GM18511 (cell line): ENCODE results near the gene MRM1.

Experiments used
- ATAC-seq: cut with Tn5 transposase; IDR thresholded peaks from one replicate; pipeline ENCODE4 v1.9.1; 2021; ENCODE audit warnings: mild to moderate bottlenecking, moderate library complexity; ENCODE audit not compliant: unreplicated experiment

MRM1 gene

GRCh38 chr17:36629252-36629847 is 28.0 kb downstream of the MRM1 start:
- no peak for ATAC-seq

DNA sequence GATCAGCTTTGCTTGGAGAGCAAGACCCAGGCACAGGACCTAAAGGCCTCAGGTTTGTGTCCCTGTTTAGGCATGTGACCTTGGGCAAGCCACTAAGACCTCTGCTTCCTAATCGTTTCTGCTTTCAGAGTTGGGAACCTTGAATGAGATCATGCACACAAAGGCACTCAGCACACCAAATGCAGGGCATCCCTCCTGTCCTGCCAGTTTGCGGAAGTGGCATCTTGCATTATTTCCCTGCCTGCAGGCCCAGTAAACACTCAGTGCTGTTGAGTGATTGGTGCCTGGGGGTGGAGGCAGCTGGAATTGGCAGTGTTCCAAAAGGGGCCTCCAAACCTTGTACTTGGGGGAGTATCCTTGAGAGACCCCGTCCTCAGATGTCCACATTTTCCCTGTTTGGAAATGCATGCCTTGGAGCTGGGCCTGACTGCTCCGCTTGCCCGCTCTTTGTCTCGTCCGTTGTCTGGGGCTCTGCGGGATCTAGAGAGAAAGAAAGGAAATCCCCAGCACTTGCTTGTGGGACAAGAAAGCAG is 28.7 kb downstream of the MRM1 start:
- no peak for ATAC-seq

DNA sequence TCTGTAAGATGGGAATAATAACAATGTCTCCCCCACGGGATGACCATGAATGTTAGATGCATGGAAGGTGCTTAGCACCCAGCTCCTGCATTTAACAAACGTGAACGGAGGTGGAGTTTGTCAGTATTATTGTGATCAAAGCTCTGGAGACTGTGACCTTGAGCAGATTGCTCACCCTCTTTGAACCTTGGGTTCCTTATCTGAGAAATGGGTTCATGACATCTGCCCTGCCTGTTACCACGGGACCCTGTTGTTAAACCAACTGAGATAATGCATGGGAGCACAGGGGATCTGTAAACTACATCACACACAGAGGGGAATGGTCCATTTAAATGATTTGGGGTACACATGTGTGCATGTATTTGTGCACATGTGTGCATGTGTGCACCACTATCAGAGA is 29.6 kb downstream of the MRM1 start:
- ATAC-seq, result no peak

GRCh38 chr17:36632916-36633771 is 31.8 kb downstream of the MRM1 start:
- no peak for ATAC-seq

- no peak for ATAC-seq
Measured at GRCh38 chr17:36640346-36640745, 39.0 kb downstream of the MRM1 start.

GRCh38 chr17:36640836-36641235 is 39.5 kb downstream of the MRM1 start:
- no peak for ATAC-seq

- ATAC-seq, result no peak
Measured at GRCh38 chr17:36641331-36641876, 40.0 kb downstream of the MRM1 start.

- ATAC-seq, result no peak
Measured at GRCh38 chr17:36641877-36642845, 40.8 kb downstream of the MRM1 start.

GRCh38 chr17:36643086-36643685 is 41.8 kb downstream of the MRM1 start:
- ATAC-seq, result no peak

- no peak for ATAC-seq
Measured at GRCh38 chr17:36645422-36645821, 44.0 kb downstream of the MRM1 start.

DNA sequence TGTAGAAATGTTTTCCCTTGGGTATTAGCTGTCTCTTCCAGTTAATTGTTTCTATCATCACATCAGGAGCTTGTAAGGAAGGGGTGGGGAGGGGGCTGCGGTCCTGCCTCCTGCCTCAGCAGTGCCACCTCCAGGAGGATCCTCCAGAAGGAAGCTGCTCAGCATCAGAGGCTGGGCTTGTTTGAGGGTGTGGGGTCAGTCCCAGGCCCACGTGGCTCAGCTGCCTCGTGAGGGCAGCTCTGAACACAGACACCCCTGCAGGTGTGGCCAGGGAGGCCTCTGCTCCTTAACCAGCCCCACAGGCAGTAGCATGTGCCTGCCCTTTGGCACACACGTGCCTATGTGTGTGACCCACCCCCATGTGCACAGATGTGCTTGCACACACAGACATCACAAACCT is 46.3 kb downstream of the MRM1 start:
- no peak for ATAC-seq

DNA sequence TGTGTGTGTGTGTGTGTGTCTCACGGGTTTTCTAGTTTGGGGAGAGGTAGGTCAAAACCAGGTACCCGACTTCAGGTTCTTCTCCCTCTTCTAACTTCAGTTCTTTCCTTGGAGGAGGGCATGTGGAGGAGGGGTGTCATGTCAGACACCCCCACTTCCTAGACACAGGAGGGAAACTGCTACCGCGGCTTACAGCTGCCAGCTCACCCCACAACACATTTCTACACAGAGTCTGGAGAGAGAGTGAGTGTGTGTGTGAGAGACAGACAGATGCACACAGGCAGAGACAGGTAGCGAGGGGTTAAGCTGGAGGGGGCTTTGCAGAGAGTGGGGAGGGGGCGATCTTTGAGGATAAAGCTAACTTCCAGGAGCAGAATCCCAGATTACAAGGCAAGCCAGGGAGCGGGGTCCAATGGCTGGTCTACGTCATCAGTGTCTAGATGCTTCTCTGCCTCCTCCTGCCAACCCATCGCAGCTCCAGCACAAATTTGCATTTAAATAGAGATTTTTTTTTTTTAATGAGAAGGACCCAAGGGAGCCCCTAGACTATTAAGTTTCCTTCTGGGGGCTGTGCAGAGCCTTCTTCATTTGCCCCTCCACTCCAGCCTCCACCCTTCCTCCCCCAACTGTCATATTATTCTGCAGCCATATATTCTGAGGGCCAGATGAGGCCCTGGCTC is 48.9 kb downstream of the MRM1 start:
- no peak for ATAC-seq

DNA sequence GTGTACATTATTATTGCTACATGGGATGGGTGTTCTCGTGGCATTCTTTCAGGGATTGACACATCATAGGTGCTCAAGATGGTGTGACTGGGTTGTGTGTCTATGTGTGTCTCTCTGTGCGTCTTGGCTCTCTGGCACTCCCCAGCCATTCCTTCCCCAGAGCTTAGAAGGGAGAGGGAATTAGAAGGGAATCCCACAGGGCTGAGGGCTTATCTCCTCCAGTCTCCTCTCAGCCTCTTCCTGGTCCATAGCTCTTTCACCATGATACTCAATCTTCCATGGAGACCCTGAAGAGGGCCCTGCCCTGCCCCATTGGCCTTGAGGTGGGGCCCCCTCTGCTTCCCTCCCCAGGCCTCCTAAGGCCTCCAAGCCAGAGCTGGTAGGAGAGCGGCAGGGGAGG is 52.0 kb downstream of the MRM1 start:
- no peak for ATAC-seq

GRCh38 chr17:36653856-36654255 is 52.5 kb downstream of the MRM1 start:
- ATAC-seq, result no peak

DNA sequence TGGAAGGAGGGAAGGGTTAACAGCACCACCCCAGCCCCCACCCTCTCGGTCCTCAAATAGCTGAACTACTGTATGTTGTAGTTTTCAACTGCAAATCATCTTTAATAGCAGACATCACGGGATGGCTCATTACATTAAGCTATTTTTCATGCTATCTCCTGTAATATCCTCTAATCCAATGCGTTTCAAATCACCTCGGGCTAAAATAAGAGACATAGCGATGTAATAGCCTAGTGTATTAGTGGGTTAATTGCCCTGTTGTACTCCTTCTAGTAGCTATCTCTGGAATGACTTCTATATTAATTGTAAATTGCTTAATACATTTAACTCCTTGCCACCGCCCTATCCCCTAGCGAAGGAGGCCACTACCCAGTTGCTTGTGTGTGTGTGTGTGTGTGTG is 54.3 kb downstream of the MRM1 start:
- no peak for ATAC-seq

- no peak for ATAC-seq
Measured at GRCh38 chr17:36657390-36657762, 56.0 kb downstream of the MRM1 start.

DNA sequence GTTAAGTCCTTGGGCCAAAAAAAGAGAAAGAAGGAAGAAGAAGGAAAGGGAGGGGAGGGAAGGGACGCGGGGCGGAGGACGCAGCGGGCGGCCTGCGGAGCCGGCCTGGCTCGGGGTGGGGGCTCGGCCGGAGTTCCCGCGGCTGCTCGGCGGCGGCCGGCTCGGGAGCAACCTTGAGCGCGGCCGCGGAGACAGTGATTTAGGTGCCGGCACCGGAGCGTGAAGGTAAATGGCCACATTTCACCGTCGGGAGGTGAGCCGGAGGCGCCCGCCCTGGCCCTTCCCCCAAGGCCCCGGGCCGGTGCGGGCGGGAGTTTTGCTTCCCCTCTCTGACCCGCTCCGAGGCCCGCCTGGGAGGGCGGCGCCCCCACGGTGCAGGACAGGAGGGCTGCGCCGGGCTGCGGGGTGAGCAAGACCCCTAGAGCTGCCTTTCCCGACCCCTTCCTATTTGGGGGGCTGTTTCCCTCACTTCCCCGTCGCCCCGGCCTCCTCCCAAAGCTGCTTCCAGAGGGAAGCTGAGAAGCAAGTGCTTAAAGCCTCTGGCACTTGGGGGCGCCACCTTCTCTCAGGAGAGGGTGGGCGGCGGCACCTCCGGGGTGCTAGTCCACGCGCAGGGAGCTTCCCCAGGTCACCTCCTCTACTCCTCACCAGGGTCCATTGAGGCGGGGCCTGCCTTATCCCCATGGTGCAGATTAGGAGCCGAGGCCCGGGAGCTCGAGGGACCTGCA is 56.5 kb downstream of the MRM1 start:
- no peak for ATAC-seq
